ENCODE results near the gene PVALEF. TPM values are rescaled to one million over a fixed set of nuclear protein-coding genes. Genes with fewer than 3 reads are reported as not detected.

PVALEF gene
- total and polyA plus RNA-seq, 2 of the 8 experiments (the other 6 are each of a cell fraction or from before 2014, with no cell fraction given), result 0.03 TPM; not detected in 1

- H3K9me3 ChIP-seq (ENCODE audit: insufficient read depth in 2 of 2, low read depth in 1 of 2, low read length in 1 of 2), result peaks cover 8 to 12% of the 10 kb centered on the region in 2 experiments; a peak in 2 of 4 replicates
- H4K20me1 ChIP-seq (replicated peaks in 1 of 2; ENCODE audit: control insufficient read depth in 1 of 2, insufficient read depth in 2 of 2, low read length in 2 of 2), result peaks cover 2 to 9% of the 10 kb centered on the region in 2 experiments
- H3K79me2 ChIP-seq (ENCODE audit: control insufficient read depth in 1 of 2, insufficient read depth in 2 of 2, low read length in 2 of 2), result no peaks in the 10 kb centered on the region
- no peak overlapping the region for H3K23ac ChIP-seq (ENCODE audit: insufficient read length)
- H2BK12ac ChIP-seq (ENCODE audit: low read depth, low read length), result no peak overlapping the region
- WGBS, 2 experiments (ENCODE audit: extremely low coverage in 1 of 2, insufficient coverage in 1 of 2, insufficient read length in 1 of 2, insufficient replicate concordance in 2 of 2, low coverage in 1 of 2, low lambda C conversion rate in 2 of 2, missing lambda C conversion rate in 1 of 2), result 91% methylated on average over 27 of the region's 28 CpGs; no CpG with 5 or more reads in 1 of the 2 experiments
- no peak overlapping the region for H3K4me2 ChIP-seq (ENCODE audit: insufficient read depth in 1 of 2, low read depth in 2 of 2, low read length in 2 of 2)
- no peak overlapping the region for H4K91ac ChIP-seq (replicated peaks; ENCODE audit: insufficient read length, low read length)
- no peak overlapping the region for H2AK5ac ChIP-seq (ENCODE audit: low read depth, low read length)
- peak overlapping the region; percentile 61; the same call in 1 of the 2 replicates for H2BK20ac ChIP-seq (ENCODE audit: low read length)
- peaks cover 3% of the 10 kb centered on the region; the same call in 1 of the 2 replicates for H3K23me2 ChIP-seq (ENCODE audit: low read depth, low read length)
- no peak overlapping the region for H3K18ac ChIP-seq (ENCODE audit: extremely low read depth, low read length)
- TF ChIP-seq CBX5 (IDR thresholded peaks at IDR 0.05; ENCODE audit: low read depth, low read length), result no peak
- TF ChIP-seq POLR2AphosphoS5 (IDR thresholded peaks at IDR 0.05; ENCODE audit: low read depth, low read length), result no peak
- no peak overlapping the region for H3K4me3 ChIP-seq (ENCODE audit: extremely low read depth in 1 of 4, insufficient read depth in 2 of 4, low read depth in 3 of 4, low read length in 4 of 4)
- ChIA-PET CTCF (ENCODE audit: partially characterized antibody) (interaction anchor here (1.3 to 1.6 kb wide), 2 partner anchors 15 to 61 kb away, joined by 4 to 6 read pairs; no protein-coding TSS in a partner anchor), POLR2A (ENCODE audit: partially characterized antibody) (interaction anchor here (0.5 kb wide), 1 partner anchor 143 kb away, joined by 3 read pairs; no protein-coding TSS in a partner anchor)
- no peak overlapping the region for H2BK5ac ChIP-seq (ENCODE audit: low read depth, low read length)
- no peak overlapping the region for H3K9ac ChIP-seq (replicated peaks in 1 of 4; ENCODE audit: extremely low read depth in 1 of 4, low read depth in 3 of 4, low read length in 3 of 4)
- H3K4me1 ChIP-seq (replicated peaks in 1 of 4; ENCODE audit: control insufficient read depth in 3 of 4, insufficient read depth in 4 of 4, low read length in 3 of 4), result peaks cover 0 to 8% (median 4%) of the 10 kb centered on the region in 4 experiments; a peak in 3 of 7 replicates
- H3K79me1 ChIP-seq (ENCODE audit: low read depth, low read length), result no peaks in the 10 kb centered on the region; the same call in 1 of the 2 replicates
- no peak overlapping the region for H3K14ac ChIP-seq (ENCODE audit: insufficient read length)
- peak overlapping the region; percentile 25; the same call in 1 of the 2 replicates for H4K8ac ChIP-seq (ENCODE audit: extremely low read depth, insufficient read depth, low read length)
- no peak overlapping the region for H3K27ac ChIP-seq (ENCODE audit: low read depth, low read length)
- H3K56ac ChIP-seq (replicated peaks; ENCODE audit: insufficient read length, low read depth, low read length), result no peak overlapping the region
- DNase-seq (ENCODE audit: low read depth in 1 of 2, low spot score in 2 of 2) (no peak), FAIRE-seq (no peak)
- H4K5ac ChIP-seq (ENCODE audit: insufficient read length, low read depth, low read length), result no peak overlapping the region
- no peaks in the 10 kb centered on the region for H3K27me3 ChIP-seq (replicated peaks in 1 of 4; ENCODE audit: control insufficient read depth in 3 of 4, extremely low read depth in 1 of 4, insufficient read depth in 3 of 4, low read length in 3 of 4)
- no peaks in the 10 kb centered on the region for H3K36me3 ChIP-seq (ENCODE audit: control insufficient read depth in 2 of 4, insufficient read depth in 4 of 4, low read length in 3 of 4)
- H3K4ac ChIP-seq (replicated peaks; ENCODE audit: insufficient read length, low read depth, low read length), result no peak overlapping the region
- H2BK120ac ChIP-seq (replicated peaks; ENCODE audit: low read depth, low read length), result no peak overlapping the region
- H2BK15ac ChIP-seq (ENCODE audit: low read length), result no peak overlapping the region
- H2AFZ ChIP-seq (ENCODE audit: low read length), result no peak overlapping the region
Measured at GRCh38 chr17:81135505-81136278, 29.6 kb upstream of the PVALEF start.
